ENCODE data around the gene UBQLNL. TPM values are rescaled to one million over a fixed set of nuclear protein-coding genes. Genes with fewer than 3 reads are reported as not detected.

UBQLNL gene
- 0.16 and 0.17 TPM in 2 replicates for total RNA-seq

GRCh38 chr11:5516599-5516998 is at the start of gene UBQLNL:
Gene UBQLNL, minus strand, starts transcription at chr11:5516699. Its CDS starts 258 bp downstream, at chr11:5516441.

GRCh38 chr11:5548440-5548839 is 31.9 kb upstream of the UBQLNL start, which contains the start of gene OR52H1:
Gene OR52H1, minus strand, starts transcription at chr11:5548540. Its CDS starts 3,035 bp downstream, at chr11:5545505.

GRCh38 chr11:5509803-5510202 is 6.7 kb downstream of the UBQLNL start, which contains the start of gene UBQLN3:
Gene UBQLN3, minus strand, starts transcription at chr11:5509957. Its CDS starts 399 bp downstream, at chr11:5509558.

DNA sequence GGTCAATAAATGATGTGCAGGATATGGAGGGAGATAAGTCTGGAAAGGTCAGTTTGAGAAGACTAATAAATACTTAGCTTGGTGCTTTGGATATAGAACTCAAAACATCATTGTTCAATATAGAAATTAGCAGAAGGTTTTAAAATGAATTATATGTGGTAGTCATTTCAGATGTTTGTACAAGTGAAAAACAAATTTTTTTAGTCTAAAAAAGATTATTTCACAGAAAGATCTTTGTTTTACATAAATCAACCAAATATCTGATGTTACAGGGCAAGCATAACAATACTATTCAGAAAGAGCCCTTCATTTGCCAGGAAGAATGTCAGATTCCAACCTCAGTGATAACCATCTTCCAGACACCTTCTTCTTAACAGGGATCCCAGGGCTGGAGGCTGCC is 28.1 kb downstream of the UBQLNL start, which contains the start of gene OR52D1:
OR52D1 (plus strand) TSS at position 301 of the 400 bp plus-strand sequence; CDS start at position 323, 22 bp downstream.

Other genes starting within 250 kb of the UBQLNL start
- 0.09 TPM in 1 of 2 replicates, not detected in the other for gene HBE1, start 246.8 kb downstream of the UBQLNL start, total RNA-seq
- gene OR51B4, start 214.8 kb downstream of the UBQLNL start, total RNA-seq: not detected in 2 replicates
- gene OR51B2, start 192.4 kb downstream of the UBQLNL start, total RNA-seq: not detected in 2 replicates
- 0.26 and 0.32 TPM in 2 replicates for gene OR51B5, start 173.2 kb downstream of the UBQLNL start, total RNA-seq
- gene OR51B6, start 165.2 kb downstream of the UBQLNL start, total RNA-seq: not detected in 2 replicates
- not detected in 2 replicates for gene OR51M1, start 132.9 kb downstream of the UBQLNL start, total RNA-seq
- not detected in 2 replicates for gene OR51Q1, start 94.6 kb downstream of the UBQLNL start, total RNA-seq
- gene OR51I1, start 75.2 kb downstream of the UBQLNL start, total RNA-seq: 0.60 TPM in 1 of 2 replicates, not detected in the other
- gene OR51I2, start 67.4 kb downstream of the UBQLNL start, total RNA-seq: not detected in 2 replicates
- not detected in 2 replicates for gene OR52D1, start 28.0 kb downstream of the UBQLNL start, total RNA-seq
- gene UBQLN3, start 6.7 kb downstream of the UBQLNL start, total RNA-seq: 0.09 and 0.16 TPM in 2 replicates
- 0.60 and 0.63 TPM in 2 replicates for gene OR52H1, start 31.8 kb upstream of the UBQLNL start, total RNA-seq
- gene OR52B6, start 64.2 kb upstream of the UBQLNL start, total RNA-seq: not detected in 2 replicates
- 2.5 and 3.8 TPM in 2 replicates for gene TRIM6, start 79.9 kb upstream of the UBQLNL start, total RNA-seq
- gene TRIM34, start 108.3 kb upstream of the UBQLNL start, total RNA-seq: 19.4 and 23.1 TPM in 2 replicates
- 37.8 and 45.6 TPM in 2 replicates for gene TRIM5, start 168.4 kb upstream of the UBQLNL start, total RNA-seq
- gene TRIM22, start 173.1 kb upstream of the UBQLNL start, total RNA-seq: 151 and 208 TPM in 2 replicates
- gene OR56B1, start 219.7 kb upstream of the UBQLNL start, total RNA-seq: under 0.01 TPM in 1 of 2 replicates, not detected in the other
- gene OR52N4, start 237.5 kb upstream of the UBQLNL start, total RNA-seq: 0.17 TPM in 1 of 2 replicates, not detected in the other